ENCODE results near the gene FBXW7.

Gene FBXW7

DNA sequence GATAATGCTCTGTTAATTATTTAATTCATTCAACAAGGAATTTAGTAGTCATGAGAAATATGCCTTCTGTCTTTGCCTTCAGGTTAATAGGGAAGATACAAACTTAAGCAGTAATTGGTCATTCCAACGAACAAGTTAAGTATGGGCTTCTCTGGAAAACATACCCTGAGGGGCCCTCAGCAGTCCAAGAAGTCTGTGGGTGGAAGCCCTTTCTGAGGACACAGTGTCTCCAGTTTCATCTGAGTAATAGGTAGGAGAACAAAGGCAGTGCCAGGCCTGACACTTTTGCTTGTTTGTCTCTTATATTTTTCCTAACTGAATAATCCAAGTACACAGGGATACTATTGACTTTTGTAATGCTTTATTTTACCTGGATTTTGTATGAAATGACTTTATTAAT, 262.5 kb downstream of the FBXW7 start:
- no peak for DNase-seq

Data from NCI-H82 (cell line).